ENCODE results near the gene HS1BP3. TPM values are rescaled to one million over a fixed set of nuclear protein-coding genes. Genes with fewer than 3 reads are reported as not detected.

The HS1BP3 gene
- total and polyA plus RNA-seq, 2 of the 13 experiments (the other 11 are each of a cell fraction or from before 2014, with no cell fraction given), result 15.2 to 22.0 TPM

DNA sequence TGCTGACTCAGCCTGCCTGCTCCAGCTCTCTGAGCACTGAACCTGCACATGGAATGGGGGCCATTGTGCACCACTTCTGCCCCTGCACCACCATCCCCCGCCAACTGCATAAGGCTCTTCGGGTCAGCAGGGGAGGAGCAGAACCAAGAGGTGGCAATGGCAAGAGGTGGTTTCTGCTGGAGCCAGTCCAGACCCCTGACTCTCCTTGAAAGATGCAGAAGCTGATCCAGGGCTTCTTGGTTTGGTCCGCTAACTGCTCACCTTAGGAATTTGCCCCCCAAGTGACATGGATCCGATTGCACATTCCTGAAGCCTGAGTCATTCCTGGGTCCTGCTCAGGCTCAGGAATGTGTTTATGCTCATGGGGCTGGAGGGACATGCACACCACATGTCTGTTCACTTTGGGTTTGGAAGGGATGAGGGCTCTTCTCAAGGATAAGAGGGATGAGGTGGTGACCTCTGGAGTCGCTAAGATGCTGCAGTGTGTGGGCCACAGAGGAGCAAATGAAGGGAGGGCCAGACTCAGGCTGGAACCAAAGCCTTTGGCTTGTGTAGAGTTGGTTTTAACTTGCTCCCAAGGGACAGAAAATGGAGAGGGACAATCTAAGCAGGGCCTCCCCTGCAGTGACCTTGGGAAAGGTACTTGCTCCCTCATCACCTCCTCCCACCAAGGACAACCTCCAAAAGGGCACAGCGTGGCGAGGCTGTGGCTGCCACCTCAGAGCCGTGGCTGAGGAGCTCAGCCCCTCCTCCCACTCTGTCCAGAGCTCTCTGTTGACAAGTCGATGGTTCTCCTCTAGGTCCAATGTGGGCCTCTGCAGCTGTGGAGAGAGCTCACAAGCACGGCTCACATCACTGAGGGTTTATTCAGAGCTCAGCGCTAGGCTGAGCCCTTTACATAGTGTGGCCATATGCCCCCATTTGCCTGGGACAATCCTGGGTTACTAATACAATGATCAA is 66.2 kb downstream of the HS1BP3 start (continued):
- TF ChIP-seq MTERF4 (CRISPR knock-in tag; IDR thresholded peaks at IDR 0.05) (peak; percentile 89), HMG20A (CRISPR knock-in tag; IDR thresholded peaks at IDR 0.05; ENCODE audit: borderline replicate concordance) (peak; percentile 85), MXD4 (CRISPR knock-in tag; IDR thresholded peaks at IDR 0.05) (no peak; the same call in 1 of the 2 replicates), ZBTB8A (CRISPR knock-in tag; IDR thresholded peaks at IDR 0.05; ENCODE audit: borderline replicate concordance, low read depth) (0 out of 2 replicates have a peak, but pooled peaks have one; percentile 30), ZNF256 (CRISPR knock-in tag; conservative IDR thresholded peaks at IDR 0.05) (no peak), SIX4 (CRISPR knock-in tag; IDR thresholded peaks at IDR 0.05) (peak; percentile 99), NFYB (CRISPR knock-in tag; IDR thresholded peaks at IDR 0.05) (no peak), SRSF1 (optimal IDR thresholded peaks at IDR 0.05; ENCODE audit: low read depth, low read length) (peak; percentile 60), GZF1 (CRISPR knock-in tag; IDR thresholded peaks at IDR 0.05) (no peak; the same call in 1 of the 2 replicates), MED13 (CRISPR knock-in tag; IDR thresholded peaks at IDR 0.05) (0 out of 2 replicates have a peak, but pooled peaks have one; percentile 20), ZNF607 (CRISPR knock-in tag; IDR thresholded peaks at IDR 0.05; ENCODE audit: borderline replicate concordance) (peak; percentile 47; the same call in 1 of the 2 replicates), EHMT2 (IDR thresholded peaks at IDR 0.05; ENCODE audit: borderline replicate concordance, low read depth, low read length) (0 out of 2 replicates have a peak, but pooled peaks have one; percentile 18), ZBTB46 (CRISPR knock-in tag; IDR thresholded peaks at IDR 0.05; ENCODE audit: borderline replicate concordance) (peak; percentile 91; the same call in 1 of the 2 replicates), ZNF460 (CRISPR knock-in tag; IDR thresholded peaks at IDR 0.05; ENCODE audit: borderline replicate concordance) (no peak; the same call in 1 of the 2 replicates), TCF7 (IDR thresholded peaks at IDR 0.05; ENCODE audit: low read depth) (no peak; the same call in 1 of the 2 replicates), SP140L (CRISPR knock-in tag; IDR thresholded peaks at IDR 0.05; ENCODE audit: borderline replicate concordance) (0 out of 2 replicates have a peak, but pooled peaks have one; percentile 6), ETV6 (CRISPR knock-in tag; conservative IDR thresholded peaks at IDR 0.05) (no peak), ZSCAN31 (CRISPR knock-in tag; IDR thresholded peaks at IDR 0.05; ENCODE audit: low read depth) (no peak; the same call in none of the 2 replicates), SETDB1 (CRISPR knock-in tag; IDR thresholded peaks at IDR 0.05; ENCODE audit: borderline replicate concordance) (no peak), KLF11 (CRISPR knock-in tag; IDR thresholded peaks at IDR 0.05) (no peak), ZNF629 (CRISPR knock-in tag; conservative IDR thresholded peaks at IDR 0.05) (peak; percentile 35; the same call in 1 of the 2 replicates), HES4 (CRISPR knock-in tag; IDR thresholded peaks at IDR 0.05; ENCODE audit: borderline replicate concordance) (peak; percentile 50; the same call in 1 of the 2 replicates)
- TF ChIP-seq, protein P1, sequence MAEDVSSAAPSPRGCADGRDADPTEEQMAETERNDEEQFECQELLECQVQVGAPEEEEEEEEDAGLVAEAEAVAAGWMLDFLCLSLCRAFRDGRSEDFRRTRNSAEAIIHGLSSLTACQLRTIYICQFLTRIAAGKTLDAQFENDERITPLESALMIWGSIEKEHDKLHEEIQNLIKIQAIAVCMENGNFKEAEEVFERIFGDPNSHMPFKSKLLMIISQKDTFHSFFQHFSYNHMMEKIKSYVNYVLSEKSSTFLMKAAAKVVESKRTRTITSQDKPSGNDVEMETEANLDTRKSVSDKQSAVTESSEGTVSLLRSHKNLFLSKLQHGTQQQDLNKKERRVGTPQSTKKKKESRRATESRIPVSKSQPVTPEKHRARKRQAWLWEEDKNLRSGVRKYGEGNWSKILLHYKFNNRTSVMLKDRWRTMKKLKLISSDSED (CRISPR knock-in tag; IDR thresholded peaks at IDR 0.05), result no peak
- TF ChIP-seq, protein P2, sequence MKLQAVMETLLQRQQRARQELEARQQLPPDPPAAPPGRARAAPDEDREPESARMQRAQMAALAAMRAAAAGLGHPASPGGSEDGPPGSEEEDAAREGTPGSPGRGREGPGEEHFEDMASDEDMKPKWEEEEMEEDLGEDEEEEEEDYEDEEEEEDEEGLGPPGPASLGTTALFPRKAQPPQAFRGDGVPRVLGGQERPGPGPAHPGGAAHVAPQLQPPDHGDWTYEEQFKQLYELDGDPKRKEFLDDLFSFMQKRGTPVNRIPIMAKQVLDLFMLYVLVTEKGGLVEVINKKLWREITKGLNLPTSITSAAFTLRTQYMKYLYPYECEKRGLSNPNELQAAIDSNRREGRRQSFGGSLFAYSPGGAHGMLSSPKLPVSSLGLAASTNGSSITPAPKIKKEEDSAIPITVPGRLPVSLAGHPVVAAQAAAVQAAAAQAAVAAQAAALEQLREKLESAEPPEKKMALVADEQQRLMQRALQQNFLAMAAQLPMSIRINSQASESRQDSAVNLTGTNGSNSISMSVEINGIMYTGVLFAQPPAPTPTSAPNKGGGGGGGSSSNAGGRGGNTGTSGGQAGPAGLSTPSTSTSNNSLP (IDR thresholded peaks at IDR 0.05; ENCODE audit: low read depth, low read length), result peak; percentile 53; the same call in 1 of the 2 replicates

Data from HepG2 (cell line).